OCI-LY7 (cell line): Measurements from ENCODE around the gene ENPP7. TPM values are rescaled to one million over a fixed set of nuclear protein-coding genes. Genes with fewer than 3 reads are reported as not detected.

Experiments
- BruUV-seq: library from RNA; stranded (reverse); fragments of 400-500 nt; replicated peaks from 2 replicates; lab custom pipeline; 2021; lab: Mats Ljungman, UMichigan
- CTCF ChIA-PET: fragments of 300-600 bp; sonication (Branson Sonifier 250); formaldehyde crosslinking; loops from one replicate; lab custom pipeline; 2022; ENCODE audit warnings: antibody characterized with exemption; ENCODE audit not compliant: unreplicated experiment; lab: Charles Lee
- POLR2A ChIA-PET: fragments of 300-600 bp; sonication (Branson Sonifier 250); formaldehyde crosslinking; loops from one replicate; lab custom pipeline; 2022; ENCODE audit warnings: antibody characterized with exemption; lab: Charles Lee
- DNase-seq: peaks from one replicate; pipeline ENCODE4 v3.0.0-alpha.2; 2015; ENCODE audit warnings: low spot score
- H2AFZ ChIP-seq: fragments of 200-600 bp; sonication (generic), shearing (Covaris generic); 2 replicates; pipeline ENCODE4 v1.6.1; 2014; ENCODE audit warnings: mild to moderate bottlenecking, antibody characterized with exemption, low read length, moderate library complexity
- H3K27ac ChIP-seq: fragments of 200-600 bp; sonication (generic); 2 replicates; pipeline ENCODE4 v1.5.1; 2014; ENCODE audit warnings: mixed run types, low read depth, mild to moderate bottlenecking, moderate library complexity, low read length, inconsistent platforms; ENCODE audit not compliant: poor library complexity, severe bottlenecking
- H3K36me3 ChIP-seq: fragments of 200-600 bp; sonication (generic); 2 replicates; pipeline ENCODE4 v1.6.1; 2014; ENCODE audit warnings: mild to moderate bottlenecking, antibody characterized with exemption, low read length, moderate library complexity, mixed read lengths; ENCODE audit not compliant: insufficient read depth
- H3K4me1 ChIP-seq: fragments of 200-600 bp; sonication (generic); 2 replicates; pipeline ENCODE4 v1.5.1; 2014; ENCODE audit warnings: mild to moderate bottlenecking, low read length; ENCODE audit not compliant: insufficient read depth, poor library complexity, severe bottlenecking
- H3K4me2 ChIP-seq: fragments of 200-600 bp; sonication (generic); 2 replicates; pipeline ENCODE4 v1.6.1; 2014; ENCODE audit warnings: mild to moderate bottlenecking, low read length
- H3K4me3 ChIP-seq: fragments of 200-600 bp; sonication (generic); 2 replicates; pipeline ENCODE4 v1.5.1; 2014; ENCODE audit warnings: mild to moderate bottlenecking, low read depth, low read length; ENCODE audit not compliant: poor library complexity, severe bottlenecking
- H3K79me2 ChIP-seq: fragments of 200-600 bp; sonication (generic); 2 replicates; pipeline ENCODE4 v1.6.1; 2016; ENCODE audit warnings: low read depth, mild to moderate bottlenecking, low read length, moderate library complexity, mixed read lengths; ENCODE audit not compliant: insufficient read depth
- H3K9me2 ChIP-seq: fragments of 200-600 bp; sonication (generic); 2 replicates; pipeline ENCODE4 v1.6.1; 2016; ENCODE audit warnings: mild to moderate bottlenecking, low read length, mixed read lengths; ENCODE audit not compliant: insufficient read depth
- H3K9me3 ChIP-seq: fragments of 200-600 bp; sonication (generic); 2 replicates; pipeline ENCODE4 v1.6.1; 2014; ENCODE audit warnings: mild to moderate bottlenecking, mixed run types, low read length, mixed read lengths
- H4K20me1 ChIP-seq: fragments of 200-600 bp; sonication (generic); 2 replicates; pipeline ENCODE4 v1.6.1; 2014; ENCODE audit warnings: mild to moderate bottlenecking, antibody characterized with exemption, low read length, moderate library complexity, mixed read lengths; ENCODE audit not compliant: insufficient read depth
- EZH2phosphoT487 ChIP-seq: fragments of 200-600 bp; sonication (generic); IDR thresholded peaks from 2 replicates; pipeline ENCODE4 v1.6.1; 2018; ENCODE audit warnings: low read depth, borderline replicate concordance, mild to moderate bottlenecking, mixed run types, antibody characterized with exemption, low read length, moderate library complexity, mixed read lengths
- intact Hi-C: fragments of 100-400 bp; cut with micrococcal nuclease; formaldehyde crosslinking; loops from one replicate; pipeline ENCODE4 v1.10.0; 2022; ENCODE audit not compliant: unreplicated experiment
- total RNA-seq, 2 experiments: library from RNA; depleted of rRNA in 1 of 2; stranded (reverse); fragments of >200 nt in 1 of 2; shearing (Covaris generic) in 1 of 2; gene quantifications; 2 replicates each; pipeline ENCODE4 v1.2.3, GENCODE V29; 2014 to 2022
- TF ChIP-seq, protein P1 (sequence below): fragments of 200-600 bp; sonication (generic); conservative IDR thresholded peaks from 2 replicates; pipeline ENCODE4 v1.5.1; 2014; ENCODE audit warnings: mild to moderate bottlenecking, antibody characterized with exemption, low read length, moderate library complexity, mixed read lengths

Gene ENPP7
- total RNA-seq, 2 experiments from 2014 or later: 0.28 to 0.42 TPM

DNA sequence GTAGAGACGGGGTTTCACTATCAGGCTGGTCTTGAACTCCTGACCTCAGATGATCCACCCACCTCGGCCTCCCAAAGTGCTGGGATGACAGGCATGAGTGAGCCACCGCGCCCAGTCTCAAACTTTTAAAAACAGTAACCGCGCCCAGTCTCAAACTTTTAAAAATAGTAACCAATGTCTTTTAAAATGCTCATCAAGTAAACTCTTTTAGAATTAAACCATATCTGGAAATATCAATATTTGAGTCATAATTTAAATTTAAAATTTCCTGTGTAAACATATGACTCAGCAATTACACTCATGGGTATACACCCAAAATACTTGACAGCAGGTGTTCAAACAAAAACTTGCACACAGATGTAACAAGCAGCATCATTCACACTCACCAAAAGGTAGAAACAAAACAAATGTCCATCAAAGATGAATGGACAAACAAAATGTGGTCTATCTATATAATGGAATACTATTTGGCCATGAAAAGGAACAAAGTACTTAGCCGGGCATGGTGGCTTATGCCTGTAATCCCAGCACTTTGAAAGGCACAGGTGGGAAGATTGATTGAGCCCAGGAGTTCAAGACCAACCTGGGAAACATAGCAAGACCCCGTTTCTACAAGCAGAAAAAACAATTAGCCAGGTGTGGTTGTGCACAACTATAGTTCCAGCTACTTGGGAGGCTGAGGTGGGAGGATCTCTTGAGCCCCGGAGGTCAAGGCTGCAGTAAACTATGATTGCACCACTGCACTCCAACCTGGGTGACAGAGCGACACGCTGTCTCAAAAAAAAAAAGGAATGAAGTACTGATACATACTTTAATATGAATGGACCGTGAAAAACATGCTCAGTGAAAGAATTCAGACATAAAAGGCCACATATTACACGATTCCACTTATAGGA, 20.2 kb downstream of the ENPP7 start:
- peaks cover 3% of the 10 kb centered on the region for H3K4me1 ChIP-seq
- no peaks in the 10 kb centered on the region for H3K9me3 ChIP-seq
- H4K20me1 ChIP-seq: no peaks in the 10 kb centered on the region
- H3K27ac ChIP-seq: no peak overlapping the region
- no peak overlapping the region for H3K4me3 ChIP-seq
- no peaks in the 10 kb centered on the region for H3K79me2 ChIP-seq
- TF ChIP-seq, protein P1, sequence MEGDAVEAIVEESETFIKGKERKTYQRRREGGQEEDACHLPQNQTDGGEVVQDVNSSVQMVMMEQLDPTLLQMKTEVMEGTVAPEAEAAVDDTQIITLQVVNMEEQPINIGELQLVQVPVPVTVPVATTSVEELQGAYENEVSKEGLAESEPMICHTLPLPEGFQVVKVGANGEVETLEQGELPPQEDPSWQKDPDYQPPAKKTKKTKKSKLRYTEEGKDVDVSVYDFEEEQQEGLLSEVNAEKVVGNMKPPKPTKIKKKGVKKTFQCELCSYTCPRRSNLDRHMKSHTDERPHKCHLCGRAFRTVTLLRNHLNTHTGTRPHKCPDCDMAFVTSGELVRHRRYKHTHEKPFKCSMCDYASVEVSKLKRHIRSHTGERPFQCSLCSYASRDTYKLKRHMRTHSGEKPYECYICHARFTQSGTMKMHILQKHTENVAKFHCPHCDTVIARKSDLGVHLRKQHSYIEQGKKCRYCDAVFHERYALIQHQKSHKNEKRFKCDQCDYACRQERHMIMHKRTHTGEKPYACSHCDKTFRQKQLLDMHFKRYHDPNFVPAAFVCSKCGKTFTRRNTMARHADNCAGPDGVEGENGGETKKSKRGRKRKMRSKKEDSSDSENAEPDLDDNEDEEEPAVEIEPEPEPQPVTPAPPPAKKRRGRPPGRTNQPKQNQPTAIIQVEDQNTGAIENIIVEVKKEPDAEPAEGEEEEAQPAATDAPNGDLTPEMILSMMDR: no peak
- TF ChIP-seq EZH2phosphoT487: no peak
- no TSS peak for BruUV-seq
- H3K36me3 ChIP-seq: no peaks in the 10 kb centered on the region
- no peak overlapping the region for H3K4me2 ChIP-seq
- no peak overlapping the region for H2AFZ ChIP-seq
- ChIA-PET CTCF (no interaction called here), POLR2A (interaction anchor here (1.1 kb wide), 1 partner anchor 22 kb away, joined by 3 read pairs; no protein-coding TSS in a partner anchor)
- DNase-seq: no peak
- H3K9me2 ChIP-seq: no peaks in the 10 kb centered on the region
- intact Hi-C loops: no loop called here

DNA sequence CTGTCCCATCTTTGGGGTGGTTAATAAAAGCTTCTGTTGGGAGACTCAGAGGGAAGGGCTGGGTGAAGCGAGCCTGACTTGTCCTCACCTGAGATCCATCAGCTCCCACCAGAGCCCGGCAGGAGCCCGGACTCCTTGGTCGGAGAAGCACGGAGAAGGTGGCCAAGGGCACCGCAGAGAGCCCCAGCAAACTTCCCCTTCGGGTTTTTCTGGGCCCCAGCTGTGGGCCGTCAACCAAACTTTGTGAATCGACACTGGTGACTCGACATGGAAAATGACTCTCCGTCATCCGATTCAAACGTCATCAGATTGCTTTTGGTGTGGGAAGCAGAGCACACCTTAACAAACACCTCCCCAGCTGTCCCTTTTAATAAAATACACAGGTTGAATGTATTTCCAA, 21.4 kb downstream of the ENPP7 start:
- intact Hi-C loops: no loop called here

More for the DNA sequence above, 21.4 kb downstream of the ENPP7 start:
- BruUV-seq: no TSS peak
- Histone ChIP-seq H3K27ac (no peak overlapping the region), H3K4me2 (no peak overlapping the region), H4K20me1 (no peaks in the 10 kb centered on the region), H3K9me3 (no peaks in the 10 kb centered on the region), H3K4me1 (no peaks in the 10 kb centered on the region), H3K4me3 (no peak overlapping the region), H3K9me2 (no peaks in the 10 kb centered on the region), H3K36me3 (no peaks in the 10 kb centered on the region), H3K79me2 (no peaks in the 10 kb centered on the region), H2AFZ (no peak overlapping the region)
- POLR2A ChIA-PET: interaction anchor here (0.6 to 1.1 kb wide), 2 partner anchors 14 to 24 kb away, joined by 3 read pairs; no protein-coding TSS in a partner anchor
- TF ChIP-seq, protein P1: no peak
- TF ChIP-seq EZH2phosphoT487: no peak
- no peak for DNase-seq
- CTCF ChIA-PET: no interaction called here
